Thyroid gland (tissue), 4 donors: ENCODE data around the gene HELZ.

Experiments used
- POLR2A ChIP-seq, 2 donors: fragments of 450-650 bp; IDR thresholded peaks; one replicate each; pipeline ENCODE4 v1.6.1; 2017; ENCODE audit warnings: antibody characterized with exemption in 2 of 2, mild to moderate bottlenecking in 2 of 2, moderate library complexity in 1 of 2
- TF ChIP-seq, protein P1 (sequence below), 6 experiments: fragments of 200-600 bp in 3 of 6; fragments of 450-650 bp in 3 of 6; sonication (generic) in 3 of 6; IDR thresholded peaks; one replicate each; pipeline ENCODE4 v1.5.1; 2016 to 2019; ENCODE audit warnings: antibody characterized with exemption in 6 of 6, mild to moderate bottlenecking in 2 of 6, inconsistent platforms in 1 of 6, moderate library complexity in 1 of 6

DNA sequence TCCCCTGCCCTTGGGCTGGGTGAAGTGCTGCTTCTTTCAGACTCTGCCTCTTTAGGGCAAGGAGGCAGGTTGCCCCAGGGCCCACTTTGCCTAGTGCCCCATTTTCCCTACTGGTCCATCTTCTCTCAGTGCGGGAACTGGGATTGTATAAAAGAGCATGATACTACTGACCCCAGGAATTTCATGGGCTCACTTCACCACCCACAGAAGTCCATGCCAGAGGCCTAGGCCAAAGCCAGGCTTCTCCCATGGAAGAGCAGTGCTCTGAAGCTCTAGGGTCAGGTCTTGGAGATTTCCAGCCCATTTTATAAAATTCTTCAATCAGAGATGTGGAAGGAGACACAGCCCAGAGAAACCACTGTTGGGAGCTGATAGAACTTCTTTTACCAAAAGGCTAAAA, 194.9 kb downstream of the HELZ start:
- TF ChIP-seq, protein P1, sequence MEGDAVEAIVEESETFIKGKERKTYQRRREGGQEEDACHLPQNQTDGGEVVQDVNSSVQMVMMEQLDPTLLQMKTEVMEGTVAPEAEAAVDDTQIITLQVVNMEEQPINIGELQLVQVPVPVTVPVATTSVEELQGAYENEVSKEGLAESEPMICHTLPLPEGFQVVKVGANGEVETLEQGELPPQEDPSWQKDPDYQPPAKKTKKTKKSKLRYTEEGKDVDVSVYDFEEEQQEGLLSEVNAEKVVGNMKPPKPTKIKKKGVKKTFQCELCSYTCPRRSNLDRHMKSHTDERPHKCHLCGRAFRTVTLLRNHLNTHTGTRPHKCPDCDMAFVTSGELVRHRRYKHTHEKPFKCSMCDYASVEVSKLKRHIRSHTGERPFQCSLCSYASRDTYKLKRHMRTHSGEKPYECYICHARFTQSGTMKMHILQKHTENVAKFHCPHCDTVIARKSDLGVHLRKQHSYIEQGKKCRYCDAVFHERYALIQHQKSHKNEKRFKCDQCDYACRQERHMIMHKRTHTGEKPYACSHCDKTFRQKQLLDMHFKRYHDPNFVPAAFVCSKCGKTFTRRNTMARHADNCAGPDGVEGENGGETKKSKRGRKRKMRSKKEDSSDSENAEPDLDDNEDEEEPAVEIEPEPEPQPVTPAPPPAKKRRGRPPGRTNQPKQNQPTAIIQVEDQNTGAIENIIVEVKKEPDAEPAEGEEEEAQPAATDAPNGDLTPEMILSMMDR (IDR thresholded peaks at IDR 0.05), result no peak
- TF ChIP-seq POLR2A (IDR thresholded peaks at IDR 0.05), result no peak
